ENCODE measurements around the gene HYAL4. TPM values are rescaled to one million over a fixed set of nuclear protein-coding genes. Genes with fewer than 3 reads are reported as not detected.

HYAL4 gene, protein sequence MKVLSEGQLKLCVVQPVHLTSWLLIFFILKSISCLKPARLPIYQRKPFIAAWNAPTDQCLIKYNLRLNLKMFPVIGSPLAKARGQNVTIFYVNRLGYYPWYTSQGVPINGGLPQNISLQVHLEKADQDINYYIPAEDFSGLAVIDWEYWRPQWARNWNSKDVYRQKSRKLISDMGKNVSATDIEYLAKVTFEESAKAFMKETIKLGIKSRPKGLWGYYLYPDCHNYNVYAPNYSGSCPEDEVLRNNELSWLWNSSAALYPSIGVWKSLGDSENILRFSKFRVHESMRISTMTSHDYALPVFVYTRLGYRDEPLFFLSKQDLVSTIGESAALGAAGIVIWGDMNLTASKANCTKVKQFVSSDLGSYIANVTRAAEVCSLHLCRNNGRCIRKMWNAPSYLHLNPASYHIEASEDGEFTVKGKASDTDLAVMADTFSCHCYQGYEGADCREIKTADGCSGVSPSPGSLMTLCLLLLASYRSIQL
- not detected for total RNA-seq
- not detected for polyA plus RNA-seq

DNA sequence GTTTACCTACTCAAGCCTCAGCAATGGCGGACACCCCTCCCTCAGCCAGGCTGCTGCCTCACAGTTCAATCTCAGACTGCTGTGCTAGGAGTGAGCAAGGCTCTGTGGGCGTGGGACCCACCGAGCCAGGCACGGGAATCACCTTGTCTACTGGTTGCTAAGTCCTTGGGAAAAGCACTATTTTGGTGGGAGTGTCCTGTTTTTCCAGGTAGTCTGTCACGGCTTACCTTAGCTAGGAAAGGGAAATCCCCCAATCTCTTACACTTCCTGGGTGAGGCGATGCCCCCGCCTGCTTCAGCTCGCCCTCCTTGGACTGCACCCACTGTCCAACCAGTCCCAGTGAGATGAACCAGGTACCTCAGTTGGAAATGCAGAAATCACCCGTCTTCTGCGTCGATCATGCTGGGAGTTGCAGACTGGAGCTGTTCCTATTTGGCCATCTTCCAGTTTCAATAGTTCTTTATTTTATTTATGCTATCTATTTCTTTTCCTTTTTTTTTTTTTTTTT lies at the start of gene HYAL4:
HYAL4 (plus strand) TSS at position 458 of the 508 bp plus-strand sequence. CDS start 23,105 bp downstream, outside the sequence.
- Mint-ChIP-seq H3K4me1 (no peaks in the 10 kb centered on the region), H3K27me3 (peaks cover 9 to 14% of the 10 kb centered on the region in 2 donors), H3K27ac (no peak within 1 kb of the TSS), H3K4me3 (no peak within 1 kb of the TSS), H3K9me3 (peaks cover 2 to 13% (median 4%) of the 10 kb centered on the region in 8 donors), H3K36me3 (no peaks in the 10 kb centered on the region)
- Histone ChIP-seq H3K4me3 (ENCODE audit: low read length in 2 of 2) (no peak within 1 kb of the TSS), H3K36me3 (ENCODE audit: insufficient read depth, low read length) (no peaks in the 10 kb centered on the region), H3K27ac (ENCODE audit: low read depth, low read length) (no peak within 1 kb of the TSS), H3K27me3 (ENCODE audit: insufficient read depth, low read length) (no peaks in the 10 kb centered on the region), H3K9me3 (ENCODE audit: control insufficient read depth in 1 of 2, low read length in 2 of 2) (no peaks in the 10 kb centered on the region), H3K4me1 (ENCODE audit: insufficient read depth, low read length) (no peaks in the 10 kb centered on the region)
- intact Hi-C loops (cut with micrococcal nuclease) = no loop called here
- ChIA-PET CTCF (ENCODE audit: partially characterized antibody) (interaction anchor here (0.9 kb wide), 1 partner anchor 20 kb away, joined by 5 read pairs; no protein-coding TSS in a partner anchor), POLR2A (ENCODE audit: partially characterized antibody) (no interaction called here)
- DNase-seq = no peak

DNA sequence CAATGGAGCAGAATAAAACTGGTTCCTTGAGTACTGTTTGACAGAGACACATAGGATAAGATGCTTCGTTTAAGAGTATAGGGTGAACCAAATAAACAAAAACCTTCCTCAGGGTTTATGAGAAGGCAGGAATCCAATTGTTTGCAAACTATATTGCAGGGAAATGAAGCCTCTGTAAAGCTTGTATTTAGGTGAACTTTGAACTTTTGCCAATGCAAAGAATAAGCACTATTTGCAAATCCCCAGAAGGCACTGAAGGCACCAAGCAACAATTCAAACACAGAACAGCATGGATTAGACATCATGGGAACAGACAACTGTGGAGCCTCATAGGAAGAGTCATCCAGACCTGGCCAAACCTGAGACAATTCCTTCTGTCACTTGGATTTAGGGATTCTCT lies 49.1 kb upstream of the HYAL4 start:
- ChIA-PET CTCF (ENCODE audit: partially characterized antibody) (no interaction called here), POLR2A (ENCODE audit: partially characterized antibody) (no interaction called here)
- Histone ChIP-seq H3K27ac (ENCODE audit: low read depth, low read length) (no peak overlapping the region), H3K4me3 (ENCODE audit: low read length in 2 of 2) (no peak overlapping the region), H3K4me1 (ENCODE audit: insufficient read depth, low read length) (no peaks in the 10 kb centered on the region), H3K36me3 (ENCODE audit: insufficient read depth, low read length) (no peaks in the 10 kb centered on the region), H3K9me3 (ENCODE audit: control insufficient read depth in 1 of 2, low read length in 2 of 2) (no peaks in the 10 kb centered on the region), H3K27me3 (ENCODE audit: insufficient read depth, low read length) (no peaks in the 10 kb centered on the region)
- Mint-ChIP-seq H3K9me3 (peaks cover 0 to 2% (median 0%) of the 10 kb centered on the region in 8 donors), H3K4me3 (no peak overlapping the region), H3K27ac (no peak overlapping the region), H3K36me3 (no peaks in the 10 kb centered on the region), H3K4me1 (no peaks in the 10 kb centered on the region), H3K27me3 (peaks cover 1 to 4% of the 10 kb centered on the region in 2 donors)
- intact Hi-C loops (cut with micrococcal nuclease) = no loop called here
- no peak for DNase-seq

DNA sequence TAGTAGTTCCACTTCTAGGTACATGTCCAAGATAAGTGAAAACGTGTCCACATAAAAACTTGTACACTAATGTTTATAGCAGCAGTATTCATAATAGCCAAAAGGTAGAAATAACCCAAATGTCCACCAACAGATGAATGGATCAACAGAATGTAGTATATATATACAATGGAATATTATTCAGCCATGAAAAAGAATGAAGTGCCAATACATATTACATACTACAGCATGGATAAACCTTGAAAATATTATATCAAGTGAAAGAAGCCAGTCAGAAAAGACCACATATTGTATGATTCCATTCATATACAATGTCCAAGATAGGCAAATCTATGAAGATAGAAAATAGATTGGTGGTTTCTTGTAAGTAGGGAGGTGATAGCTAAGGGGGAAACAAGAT lies 48.4 kb upstream of the HYAL4 start:
- intact Hi-C loops (cut with micrococcal nuclease) = no loop called here

DNA sequence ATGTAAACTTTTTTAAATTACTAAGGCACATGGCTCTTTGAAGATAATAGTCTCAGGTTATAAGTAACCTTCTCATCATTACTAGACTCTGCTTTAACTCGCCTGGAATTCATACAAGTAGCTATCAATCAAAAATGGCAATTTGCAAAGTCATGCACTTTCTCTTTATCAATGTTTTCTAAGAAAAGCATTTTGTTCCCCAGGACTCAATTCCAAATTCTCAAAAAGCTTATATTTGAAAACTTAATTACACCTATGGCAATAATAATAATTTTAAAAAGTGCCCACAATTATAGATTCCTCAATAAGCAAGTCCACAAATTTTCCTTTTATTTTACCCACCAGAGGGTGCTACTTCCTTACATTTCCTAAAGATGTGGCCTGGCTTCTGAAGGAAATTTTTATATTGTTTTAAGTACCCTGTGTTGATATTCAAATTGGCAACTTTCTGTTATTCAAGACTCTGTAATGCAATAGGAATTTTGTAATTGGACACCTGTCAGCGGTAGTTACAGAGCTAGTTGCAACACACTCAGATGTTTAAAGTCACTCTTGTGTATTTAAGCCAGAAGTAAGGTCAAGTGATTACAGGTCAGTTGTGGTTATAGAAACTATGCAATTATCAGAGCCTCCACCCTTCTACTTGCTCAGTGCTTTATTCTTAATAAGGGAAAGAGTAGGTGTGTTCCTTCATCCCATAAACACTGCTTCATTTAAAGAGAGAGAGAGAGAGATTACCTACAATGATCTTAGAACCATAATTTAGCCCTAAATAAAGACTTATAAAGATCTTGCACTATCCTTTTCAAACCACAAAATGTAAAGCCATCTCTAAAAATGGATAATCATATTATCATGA lies 47.1 kb upstream of the HYAL4 start:
- Histone ChIP-seq H3K4me1 (ENCODE audit: insufficient read depth, low read length) (no peaks in the 10 kb centered on the region), H3K27me3 (ENCODE audit: insufficient read depth, low read length) (no peaks in the 10 kb centered on the region), H3K36me3 (ENCODE audit: insufficient read depth, low read length) (no peaks in the 10 kb centered on the region), H3K9me3 (ENCODE audit: control insufficient read depth in 1 of 2, low read length in 2 of 2) (no peaks in the 10 kb centered on the region), H3K27ac (ENCODE audit: low read depth, low read length) (no peak overlapping the region), H3K4me3 (ENCODE audit: low read length in 2 of 2) (no peak overlapping the region)
- Mint-ChIP-seq H3K27me3 (peaks cover 1 to 4% of the 10 kb centered on the region in 2 donors), H3K27ac (no peak overlapping the region), H3K36me3 (no peaks in the 10 kb centered on the region), H3K4me3 (no peak overlapping the region), H3K4me1 (no peaks in the 10 kb centered on the region), H3K9me3 (peaks cover 0 to 2% (median 0%) of the 10 kb centered on the region in 8 donors)
- POLR2A ChIA-PET (ENCODE audit: partially characterized antibody) = no interaction called here
- peak in 1 of 5 donors; percentile 0 for DNase-seq
- intact Hi-C loops (cut with micrococcal nuclease) = loop anchor here (2.0 kb wide), 1 partner anchor 67 kb away; no protein-coding TSS in a partner anchor
- CTCF ChIA-PET (ENCODE audit: partially characterized antibody) = interaction anchor here (1.6 to 2.4 kb wide), 3 partner anchors 9 to 67 kb away, joined by 6 to 7 read pairs (median 7); partner anchors contain the start of gene WASL

More for the DNA sequence above, 48.4 kb upstream of the HYAL4 start:
- peaks cover 1 to 4% of the 10 kb centered on the region in 2 donors for H3K27me3 Mint-ChIP-seq
- no peaks in the 10 kb centered on the region for H3K36me3 Mint-ChIP-seq
- ChIA-PET POLR2A (ENCODE audit: partially characterized antibody) (interaction anchor here (0.7 kb wide), 1 partner anchor 47 kb away, joined by 3 read pairs; no protein-coding TSS in a partner anchor), CTCF (ENCODE audit: partially characterized antibody) (interaction anchor here (0.6 to 2.4 kb wide), 3 partner anchors 10 to 69 kb away, joined by 3 to 7 read pairs (median 7); partner anchors contain the start of gene WASL)
- H3K4me3 ChIP-seq (ENCODE audit: low read length in 2 of 2) = no peak overlapping the region
- H3K27ac ChIP-seq (ENCODE audit: low read depth, low read length) = no peak overlapping the region
- no peak overlapping the region for H3K4me3 Mint-ChIP-seq
- DNase-seq = no peak
- no peaks in the 10 kb centered on the region for H3K9me3 ChIP-seq (ENCODE audit: control insufficient read depth in 1 of 2, low read length in 2 of 2)
- H3K36me3 ChIP-seq (ENCODE audit: insufficient read depth, low read length) = no peaks in the 10 kb centered on the region
- no peak overlapping the region for H3K27ac Mint-ChIP-seq
- no peaks in the 10 kb centered on the region for H3K27me3 ChIP-seq (ENCODE audit: insufficient read depth, low read length)
- H3K4me1 Mint-ChIP-seq = no peaks in the 10 kb centered on the region
- peaks cover 0 to 2% (median 0%) of the 10 kb centered on the region in 8 donors for H3K9me3 Mint-ChIP-seq
- no peaks in the 10 kb centered on the region for H3K4me1 ChIP-seq (ENCODE audit: insufficient read depth, low read length)

DNA sequence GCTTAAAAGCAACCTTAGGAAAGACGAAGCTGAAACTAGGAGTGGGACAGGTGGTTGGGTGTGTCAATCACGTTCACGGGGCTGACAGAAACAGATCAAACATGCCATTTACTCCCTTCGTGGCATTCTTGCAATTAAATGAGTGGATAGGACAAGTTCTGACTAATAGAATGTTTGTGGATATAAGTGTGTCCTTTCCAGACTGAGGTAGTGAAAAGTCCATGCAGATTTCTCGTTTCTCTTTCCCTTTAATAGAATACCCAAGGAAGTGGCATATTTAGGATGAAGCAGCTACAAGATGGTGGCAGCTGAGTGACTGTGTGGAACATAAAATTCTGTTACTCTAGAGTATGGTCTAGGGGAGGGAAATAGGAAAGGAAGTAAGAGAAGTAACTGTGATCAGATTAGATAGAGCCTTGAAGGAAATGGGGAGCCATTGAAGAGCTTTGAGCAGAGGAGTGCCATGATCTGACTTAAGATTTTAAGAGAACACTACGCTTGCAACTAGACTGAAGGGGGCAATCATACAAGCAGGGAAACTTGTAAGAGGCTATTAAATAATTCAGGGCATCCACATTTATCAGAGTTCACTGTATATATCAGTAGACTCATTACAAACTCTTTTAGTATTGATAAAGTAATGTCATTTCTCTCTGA lies 46.3 kb upstream of the HYAL4 start:
- intact Hi-C loops (cut with micrococcal nuclease) = loop anchor here (2.0 kb wide), 1 partner anchor 66 kb away; no protein-coding TSS in a partner anchor
- Histone ChIP-seq H3K27me3 (ENCODE audit: insufficient read depth, low read length) (no peaks in the 10 kb centered on the region), H3K4me1 (ENCODE audit: insufficient read depth, low read length) (no peaks in the 10 kb centered on the region), H3K36me3 (ENCODE audit: insufficient read depth, low read length) (no peaks in the 10 kb centered on the region), H3K27ac (ENCODE audit: low read depth, low read length) (no peak overlapping the region), H3K9me3 (ENCODE audit: control insufficient read depth in 1 of 2, low read length in 2 of 2) (no peaks in the 10 kb centered on the region), H3K4me3 (ENCODE audit: low read length in 2 of 2) (no peak overlapping the region)
- Mint-ChIP-seq H3K4me3 (no peak overlapping the region), H3K36me3 (no peaks in the 10 kb centered on the region), H3K9me3 (peaks cover 0 to 2% (median 0%) of the 10 kb centered on the region in 8 donors), H3K4me1 (no peaks in the 10 kb centered on the region), H3K27me3 (peaks cover under 1 to 3% of the 10 kb centered on the region in 2 donors), H3K27ac (no peak overlapping the region)
- CTCF ChIA-PET (ENCODE audit: partially characterized antibody) = interaction anchor here (1.6 to 2.4 kb wide), 3 partner anchors 10 to 66 kb away, joined by 6 to 7 read pairs (median 7); partner anchors contain the start of gene WASL
- DNase-seq = no peak
- POLR2A ChIA-PET (ENCODE audit: partially characterized antibody) = no interaction called here

DNA sequence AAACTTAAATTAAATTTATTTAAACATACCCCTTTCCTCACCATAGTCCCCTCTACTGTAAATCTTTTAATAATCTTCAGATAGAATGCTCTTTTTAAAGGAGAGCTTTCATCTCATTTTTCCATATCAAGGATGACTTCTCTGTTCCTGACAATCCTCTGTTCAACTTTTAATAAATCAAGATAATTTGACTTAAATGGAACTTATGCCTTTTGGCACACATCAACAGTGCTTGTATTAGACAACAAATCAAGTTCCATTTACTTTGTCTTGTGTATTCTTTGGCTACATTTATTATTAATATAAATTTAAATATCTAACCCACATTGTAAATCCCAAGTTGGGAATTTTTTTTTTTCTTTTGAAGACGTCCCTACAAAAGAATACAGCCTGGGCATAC lies 42.7 kb upstream of the HYAL4 start:
- ChIA-PET POLR2A (ENCODE audit: partially characterized antibody) (interaction anchor here (0.6 kb wide), 1 partner anchor 20 kb away, joined by 3 read pairs; no protein-coding TSS in a partner anchor), CTCF (ENCODE audit: partially characterized antibody) (no interaction called here)
- Histone ChIP-seq H3K36me3 (ENCODE audit: insufficient read depth, low read length) (no peaks in the 10 kb centered on the region), H3K27me3 (ENCODE audit: insufficient read depth, low read length) (no peaks in the 10 kb centered on the region), H3K4me3 (ENCODE audit: low read length in 2 of 2) (no peak overlapping the region), H3K4me1 (ENCODE audit: insufficient read depth, low read length) (no peaks in the 10 kb centered on the region), H3K9me3 (ENCODE audit: control insufficient read depth in 1 of 2, low read length in 2 of 2) (no peaks in the 10 kb centered on the region), H3K27ac (ENCODE audit: low read depth, low read length) (no peak overlapping the region)
- intact Hi-C loops (cut with micrococcal nuclease) = no loop called here
- no peak for DNase-seq
- H3K27me3 Mint-ChIP-seq = no peaks in the 10 kb centered on the region
- no peaks in the 10 kb centered on the region for H3K4me1 Mint-ChIP-seq
- peaks cover 0 to 2% (median 0%) of the 10 kb centered on the region in 8 donors for H3K9me3 Mint-ChIP-seq
- H3K4me3 Mint-ChIP-seq = no peak overlapping the region
- H3K27ac Mint-ChIP-seq = no peak overlapping the region
- no peaks in the 10 kb centered on the region for H3K36me3 Mint-ChIP-seq

All from CD4-positive, alpha-beta memory T cell (primary cell).